Right lobe of liver (tissue), 6 donors: ENCODE data around the gene TEX261. TPM values are rescaled to one million over a fixed set of nuclear protein-coding genes. Genes with fewer than 3 reads are reported as not detected.
"Not testable (repeated sequence)": the region's sequence is repeated elsewhere in the genome, so short reads cannot be mapped to it uniquely, and the experiment has no call there.

ENCODE experiments used
- ATAC-seq, 4 donors: fragments of 200-7000 bp; cut with Tn5 transposase; one replicate each; pipeline ENCODE4 v1.9.1; 2020; ENCODE audit warnings: mild to moderate bottlenecking in 4 of 4, moderate library complexity in 4 of 4
- DNase-seq, 3 donors: peaks; one replicate each; pipeline ENCODE4 v3.0.0-alpha.2; 2020
- H3K27ac ChIP-seq, 3 donors: fragments of 200-600 bp; one replicate each; pipeline ENCODE4 v1.8.0; 2022
- H3K27me3 ChIP-seq, 2 donors: fragments of 200-600 bp; one replicate each; pipeline ENCODE4 v1.8.0; 2022
- H3K36me3 ChIP-seq, 4 donors: fragments of 200-600 bp; sonication (generic) in 1 of 4; one replicate each; pipeline versions ENCODE4 v1.5.1 to v1.8.0; 2017 to 2022; ENCODE audit warnings: control low read depth in 1 of 4
- H3K4me1 ChIP-seq, 4 donors: fragments of 200-600 bp; sonication (generic) in 1 of 4; one replicate each; pipeline versions ENCODE4 v1.5.1 to v1.8.0; 2017 to 2022; ENCODE audit warnings: control low read depth in 1 of 4
- H3K4me3 ChIP-seq, 3 donors: fragments of 200-600 bp; one replicate each; pipeline ENCODE4 v1.8.0; 2022
- H3K9me3 ChIP-seq, 4 donors: fragments of 200-600 bp; sonication (generic) in 1 of 4; one replicate each; pipeline versions ENCODE4 v1.5.1 to v1.8.0; 2017 to 2022; ENCODE audit warnings: control low read depth in 1 of 4
- POLR2A ChIP-seq: fragments of 450-650 bp; IDR thresholded peaks from one replicate; pipeline ENCODE4 v1.6.1; 2017; ENCODE audit warnings: antibody characterized with exemption, mild to moderate bottlenecking
- WGBS: methylation state at CpG from one replicate; pipeline ENCODE4 v1.1.6; 2018; ENCODE audit warnings: low coverage, low lambda C conversion rate; ENCODE audit not compliant: insufficient coverage; ENCODE audit errors: missing lambda C conversion rate; 5-methylcytosine and 5-hydroxymethylcytosine counted together
- intact Hi-C, 2 donors: fragments of 100-400 bp; cut with DNase I; formaldehyde crosslinking; loops; one replicate each; pipeline versions ENCODE4 v1.11.2 to v1.14.1; 2022
- total RNA-seq, 6 experiments: library from RNA; depleted of rRNA in 2 of 6; stranded (reverse); fragments of >200 nt in 2 of 6; fragmentation: NEBNext Ultra II Directional in 3 of 6; extraction: Animal tissue kit (Norgen Biotek cat#: 25700) in 3 of 6; gene quantifications; one replicate each; pipeline versions ENCODE4 v1.1.0 to v1.2.4, GENCODE V29; 2016 to 2023
- TF ChIP-seq, protein P1 (sequence below), 4 donors: fragments of 200-600 bp in 3 of 4; fragments of 450-650 bp in 1 of 4; IDR thresholded peaks; one replicate each; pipeline versions ENCODE4 v1.5.1 to v1.8.0; 2016 to 2022; ENCODE audit warnings: antibody characterized with exemption in 4 of 4, mild to moderate bottlenecking in 2 of 4
- donor health status: DM: no; HTN: yes; CAD: no.
- donor health status: DM: no; HTN: no; CAD: no.
- donor health status: DM: no; HTN: no; CAD: no.
- donor health status: DM: no; HTN: yes; CAD: no.
- donor health status: DM: no; HTN: yes; CAD: no.

Gene TEX261
- total RNA-seq, 6 experiments from 2014 or later = 26.5 to 33.2 (median 27.1) TPM

DNA sequence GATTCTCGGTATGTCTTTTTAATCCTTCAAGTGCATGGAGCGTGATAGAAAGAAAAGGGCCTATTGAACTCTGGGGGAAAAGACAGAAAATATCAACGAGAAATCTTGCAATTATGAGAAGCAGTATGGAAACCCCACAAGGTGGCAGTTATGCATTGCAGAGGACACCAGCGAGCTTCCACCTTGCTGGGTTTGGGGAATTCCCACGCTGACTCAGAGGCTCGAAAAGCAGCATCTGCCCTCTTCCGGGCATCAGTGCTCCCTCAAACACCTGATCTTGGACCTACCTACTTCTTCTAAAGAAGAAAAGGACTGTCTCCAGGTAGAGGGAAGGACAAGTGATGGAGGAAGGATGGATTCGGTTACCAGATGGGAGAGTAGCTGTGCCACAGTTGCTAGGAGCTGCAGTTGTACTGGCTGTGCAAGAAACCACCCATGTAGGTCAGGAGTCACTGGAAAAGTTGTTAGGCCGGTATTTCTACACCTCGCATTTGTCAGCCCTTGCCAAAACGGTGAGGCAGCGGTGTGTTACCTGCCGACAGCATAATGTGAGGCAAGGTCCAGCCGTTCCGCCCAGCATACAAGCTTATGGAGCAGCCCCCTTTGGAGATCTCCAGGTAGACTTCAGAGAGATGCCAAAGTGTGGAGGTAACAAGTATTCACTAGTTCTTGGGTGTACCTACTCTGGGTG lies 29.0 kb upstream of the TEX261 start:
- 50% methylated on average over 14 of the region's 15 CpGs for WGBS
- H3K4me1 ChIP-seq, DNase-seq, H3K4me3 ChIP-seq, H3K27me3 ChIP-seq, H3K36me3 ChIP-seq, H3K27ac ChIP-seq, intact Hi-C loops, ATAC-seq, H3K9me3 ChIP-seq: not testable (repeated sequence)
- TF ChIP-seq, protein P1, sequence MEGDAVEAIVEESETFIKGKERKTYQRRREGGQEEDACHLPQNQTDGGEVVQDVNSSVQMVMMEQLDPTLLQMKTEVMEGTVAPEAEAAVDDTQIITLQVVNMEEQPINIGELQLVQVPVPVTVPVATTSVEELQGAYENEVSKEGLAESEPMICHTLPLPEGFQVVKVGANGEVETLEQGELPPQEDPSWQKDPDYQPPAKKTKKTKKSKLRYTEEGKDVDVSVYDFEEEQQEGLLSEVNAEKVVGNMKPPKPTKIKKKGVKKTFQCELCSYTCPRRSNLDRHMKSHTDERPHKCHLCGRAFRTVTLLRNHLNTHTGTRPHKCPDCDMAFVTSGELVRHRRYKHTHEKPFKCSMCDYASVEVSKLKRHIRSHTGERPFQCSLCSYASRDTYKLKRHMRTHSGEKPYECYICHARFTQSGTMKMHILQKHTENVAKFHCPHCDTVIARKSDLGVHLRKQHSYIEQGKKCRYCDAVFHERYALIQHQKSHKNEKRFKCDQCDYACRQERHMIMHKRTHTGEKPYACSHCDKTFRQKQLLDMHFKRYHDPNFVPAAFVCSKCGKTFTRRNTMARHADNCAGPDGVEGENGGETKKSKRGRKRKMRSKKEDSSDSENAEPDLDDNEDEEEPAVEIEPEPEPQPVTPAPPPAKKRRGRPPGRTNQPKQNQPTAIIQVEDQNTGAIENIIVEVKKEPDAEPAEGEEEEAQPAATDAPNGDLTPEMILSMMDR (IDR thresholded peaks at IDR 0.05) = peak in 1 of 4 donors; percentile 5

GRCh38 chr2:71021394-71021793 lies 26.7 kb upstream of the TEX261 start:
- H3K36me3 ChIP-seq, ATAC-seq, H3K9me3 ChIP-seq, H3K27me3 ChIP-seq, DNase-seq, H3K4me1 ChIP-seq, intact Hi-C loops, H3K4me3 ChIP-seq, H3K27ac ChIP-seq: not testable (repeated sequence)
- 62% methylated on average over 3 of the region's 14 CpGs for WGBS

GRCh38 chr2:71019989-71020388 lies 25.3 kb upstream of the TEX261 start:
- 66% methylated on average over 6 of the region's 6 CpGs for WGBS
- intact Hi-C loops, H3K4me3 ChIP-seq, H3K4me1 ChIP-seq, H3K36me3 ChIP-seq, DNase-seq, ATAC-seq, H3K27me3 ChIP-seq, H3K9me3 ChIP-seq, H3K27ac ChIP-seq: not testable (repeated sequence)

- H3K27me3 ChIP-seq = no peaks in the 10 kb centered on the region
- H3K4me1 ChIP-seq = no peaks in the 10 kb centered on the region
- no peak overlapping the region for H3K27ac ChIP-seq
- ATAC-seq = no peak
- WGBS = 77% methylated on average over 8 of the region's 8 CpGs
- no peak overlapping the region for H3K4me3 ChIP-seq
- intact Hi-C loops = no loop called here
- DNase-seq = no peak
- H3K9me3 ChIP-seq = no peaks in the 10 kb centered on the region
- no peaks in the 10 kb centered on the region for H3K36me3 ChIP-seq
- no peak for TF ChIP-seq POLR2A
- TF ChIP-seq, protein P1 (IDR thresholded peaks at IDR 0.05) = no peak
Measured at GRCh38 chr2:71018625-71019024, 24.0 kb upstream of the TEX261 start.

GRCh38 chr2:71011786-71012185 lies 17.1 kb upstream of the TEX261 start:
- not testable (repeated sequence) for ATAC-seq

DNA sequence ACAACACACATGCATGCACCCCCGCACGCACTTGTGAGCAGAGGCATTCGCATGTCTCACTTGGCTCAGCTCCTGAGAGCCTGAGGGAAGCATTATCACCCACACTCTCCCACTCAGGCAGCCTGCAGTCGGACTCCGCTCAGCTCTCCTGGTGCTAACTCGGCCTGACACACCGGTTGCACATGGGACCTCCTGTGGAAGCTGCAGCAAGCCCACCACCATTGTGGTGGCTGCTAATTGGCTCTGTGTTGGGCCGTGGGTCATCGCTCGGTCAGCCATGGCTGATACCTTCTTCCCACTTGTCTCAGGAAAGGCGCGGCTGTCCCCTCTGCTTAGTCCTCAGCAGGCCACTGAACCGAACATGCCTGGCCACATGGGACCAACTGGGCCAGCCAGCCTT lies 13.7 kb upstream of the TEX261 start:
- H3K27ac ChIP-seq = no peak overlapping the region
- no peaks in the 10 kb centered on the region for H3K27me3 ChIP-seq
- DNase-seq (no peak), ATAC-seq (no peak)
- intact Hi-C loops = no loop called here
- no peaks in the 10 kb centered on the region for H3K36me3 ChIP-seq
- H3K4me1 ChIP-seq = no peaks in the 10 kb centered on the region
- no peaks in the 10 kb centered on the region for H3K9me3 ChIP-seq
- no peak overlapping the region for H3K4me3 ChIP-seq
- TF ChIP-seq POLR2A = no peak
- TF ChIP-seq, protein P1 (IDR thresholded peaks at IDR 0.05) = no peak
- WGBS = 83% methylated on average over 1 of the region's 13 CpGs

More at GRCh38 chr2:71011786-71012185, 17.1 kb upstream of the TEX261 start:
- H3K4me1 ChIP-seq, intact Hi-C loops, H3K4me3 ChIP-seq, DNase-seq, H3K9me3 ChIP-seq, H3K27ac ChIP-seq, H3K27me3 ChIP-seq, H3K36me3 ChIP-seq: not testable (repeated sequence)
- WGBS = no CpG with 5 or more reads among the region's 6 CpGs
